Uterus (tissue), 4 donors: ENCODE measurements around the gene UBE2R2. TPM values are rescaled to one million over a fixed set of nuclear protein-coding genes. Genes with fewer than 3 reads are reported as not detected.

Experiments
- DNase-seq, 2 donors: peaks; one replicate each; pipeline ENCODE4 v3.0.0-alpha.2; 2019 to 2020
- H3K27ac ChIP-seq, 2 donors: fragments of 200-600 bp; sonication (generic); 1 replicate in 1 of 2; 2 replicates in 1 of 2; pipeline ENCODE4 v1.5.1; 2016 to 2018
- H3K27me3 ChIP-seq, 2 donors: fragments of 200-600 bp; sonication (generic); one replicate each; pipeline ENCODE4 v1.5.1; 2018 to 2019; ENCODE audit warnings: control low read depth in 1 of 2
- H3K36me3 ChIP-seq, 2 donors: fragments of 200-600 bp; sonication (generic); one replicate each; pipeline ENCODE4 v1.5.1; 2019; ENCODE audit warnings: control low read depth in 1 of 2
- H3K4me1 ChIP-seq, 2 donors: fragments of 200-600 bp; sonication (generic); one replicate each; pipeline ENCODE4 v1.5.1; 2018 to 2019; ENCODE audit warnings: control low read depth in 1 of 2
- H3K4me3 ChIP-seq, 2 donors: fragments of 200-600 bp; sonication (generic); 1 replicate in 1 of 2; 2 replicates in 1 of 2; pipeline ENCODE4 v1.5.1; 2018 to 2019; ENCODE audit warnings: mild to moderate bottlenecking in 1 of 2
- H3K9me3 ChIP-seq, 2 donors: fragments of 200-600 bp; sonication (generic); one replicate each; pipeline ENCODE4 v1.5.1; 2019; ENCODE audit warnings: control low read depth in 1 of 2
- POLR2A ChIP-seq, 2 donors: fragments of 450-650 bp; IDR thresholded peaks; one replicate each; pipeline ENCODE4 v1.6.1; 2016; ENCODE audit warnings: antibody characterized with exemption in 2 of 2, mild to moderate bottlenecking in 1 of 2, moderate library complexity in 1 of 2
- intact Hi-C: fragments of 100-400 bp; cut with DNase I; formaldehyde crosslinking; loops from one replicate; pipeline ENCODE4 v1.15.1; 2023; ENCODE audit warnings: low total_unique reads
- total RNA-seq, 4 donors: library from RNA; depleted of rRNA in 3 of 4; stranded (reverse); fragments of >200 nt in 3 of 4; gene quantifications; one replicate each; pipeline versions ENCODE4 v1.1.0 to v1.2.4, GENCODE V29; 2014 to 2023
- TF ChIP-seq, protein P1 (sequence below), 4 experiments: fragments of 200-600 bp in 2 of 4; fragments of 450-650 bp in 2 of 4; sonication (generic) in 2 of 4; IDR thresholded peaks; one replicate each; pipeline ENCODE4 v1.5.1; 2016 to 2019; ENCODE audit warnings: antibody characterized with exemption in 4 of 4, mild to moderate bottlenecking in 2 of 4, moderate library complexity in 1 of 4
- donor health status: DM: yes; HTN: yes; CAD: no.

The UBE2R2 gene
- total RNA-seq, 4 donors from 2014 or later: 5.4 to 46.9 (median 22.1) TPM

- H3K4me3 ChIP-seq: no peak overlapping the region
- no peaks in the 10 kb centered on the region for H3K9me3 ChIP-seq
- H3K27ac ChIP-seq: no peak overlapping the region
- intact Hi-C loops: no loop called here
- peaks cover 0 to under 1% of the 10 kb centered on the region in 2 donors for H3K4me1 ChIP-seq
- no peaks in the 10 kb centered on the region for H3K27me3 ChIP-seq
- no peak for DNase-seq
- no peaks in the 10 kb centered on the region for H3K36me3 ChIP-seq
- no peak for TF ChIP-seq POLR2A (IDR thresholded peaks at IDR 0.05)
- TF ChIP-seq, protein P1, sequence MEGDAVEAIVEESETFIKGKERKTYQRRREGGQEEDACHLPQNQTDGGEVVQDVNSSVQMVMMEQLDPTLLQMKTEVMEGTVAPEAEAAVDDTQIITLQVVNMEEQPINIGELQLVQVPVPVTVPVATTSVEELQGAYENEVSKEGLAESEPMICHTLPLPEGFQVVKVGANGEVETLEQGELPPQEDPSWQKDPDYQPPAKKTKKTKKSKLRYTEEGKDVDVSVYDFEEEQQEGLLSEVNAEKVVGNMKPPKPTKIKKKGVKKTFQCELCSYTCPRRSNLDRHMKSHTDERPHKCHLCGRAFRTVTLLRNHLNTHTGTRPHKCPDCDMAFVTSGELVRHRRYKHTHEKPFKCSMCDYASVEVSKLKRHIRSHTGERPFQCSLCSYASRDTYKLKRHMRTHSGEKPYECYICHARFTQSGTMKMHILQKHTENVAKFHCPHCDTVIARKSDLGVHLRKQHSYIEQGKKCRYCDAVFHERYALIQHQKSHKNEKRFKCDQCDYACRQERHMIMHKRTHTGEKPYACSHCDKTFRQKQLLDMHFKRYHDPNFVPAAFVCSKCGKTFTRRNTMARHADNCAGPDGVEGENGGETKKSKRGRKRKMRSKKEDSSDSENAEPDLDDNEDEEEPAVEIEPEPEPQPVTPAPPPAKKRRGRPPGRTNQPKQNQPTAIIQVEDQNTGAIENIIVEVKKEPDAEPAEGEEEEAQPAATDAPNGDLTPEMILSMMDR (IDR thresholded peaks at IDR 0.05): no peak
Measured at GRCh38 chr9:33914887-33915628, 98.1 kb downstream of the UBE2R2 start.

DNA sequence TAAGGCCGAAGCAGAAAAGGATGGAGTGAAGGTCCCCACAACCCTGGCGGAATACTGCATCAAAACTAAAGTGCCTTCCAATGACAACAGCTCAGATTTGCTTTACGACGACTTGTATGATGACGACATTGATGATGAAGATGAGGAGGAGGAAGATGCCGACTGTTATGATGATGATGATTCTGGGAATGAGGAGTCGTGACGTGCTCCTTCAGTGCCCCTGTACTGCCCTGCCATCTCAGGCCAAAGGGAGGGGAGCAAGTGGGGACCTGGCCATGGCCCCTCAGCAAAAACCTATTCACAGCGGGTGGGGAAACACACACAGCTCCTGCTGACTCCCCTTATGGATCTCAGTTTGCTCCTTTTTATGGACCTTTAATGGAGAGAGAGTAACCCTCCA, 100.1 kb downstream of the UBE2R2 start:
- intact Hi-C loops: no loop called here
- no peak for DNase-seq
- Histone ChIP-seq H3K36me3 (no peaks in the 10 kb centered on the region), H3K4me1 (no peaks in the 10 kb centered on the region), H3K9me3 (no peaks in the 10 kb centered on the region), H3K27ac (no peak overlapping the region), H3K27me3 (no peaks in the 10 kb centered on the region), H3K4me3 (no peak overlapping the region)
- no peak for TF ChIP-seq POLR2A (IDR thresholded peaks at IDR 0.05)
- TF ChIP-seq, protein P1 (IDR thresholded peaks at IDR 0.05): no peak

- intact Hi-C loops: no loop called here
- Histone ChIP-seq H3K27ac (no peak overlapping the region), H3K27me3 (no peaks in the 10 kb centered on the region), H3K9me3 (no peaks in the 10 kb centered on the region), H3K36me3 (no peaks in the 10 kb centered on the region), H3K4me3 (no peak overlapping the region), H3K4me1 (no peaks in the 10 kb centered on the region)
- DNase-seq: no peak
- TF ChIP-seq POLR2A (IDR thresholded peaks at IDR 0.05): no peak
- TF ChIP-seq, protein P1 (IDR thresholded peaks at IDR 0.05): no peak
Measured at GRCh38 chr9:33919276-33919897, 102.4 kb downstream of the UBE2R2 start.

DNA sequence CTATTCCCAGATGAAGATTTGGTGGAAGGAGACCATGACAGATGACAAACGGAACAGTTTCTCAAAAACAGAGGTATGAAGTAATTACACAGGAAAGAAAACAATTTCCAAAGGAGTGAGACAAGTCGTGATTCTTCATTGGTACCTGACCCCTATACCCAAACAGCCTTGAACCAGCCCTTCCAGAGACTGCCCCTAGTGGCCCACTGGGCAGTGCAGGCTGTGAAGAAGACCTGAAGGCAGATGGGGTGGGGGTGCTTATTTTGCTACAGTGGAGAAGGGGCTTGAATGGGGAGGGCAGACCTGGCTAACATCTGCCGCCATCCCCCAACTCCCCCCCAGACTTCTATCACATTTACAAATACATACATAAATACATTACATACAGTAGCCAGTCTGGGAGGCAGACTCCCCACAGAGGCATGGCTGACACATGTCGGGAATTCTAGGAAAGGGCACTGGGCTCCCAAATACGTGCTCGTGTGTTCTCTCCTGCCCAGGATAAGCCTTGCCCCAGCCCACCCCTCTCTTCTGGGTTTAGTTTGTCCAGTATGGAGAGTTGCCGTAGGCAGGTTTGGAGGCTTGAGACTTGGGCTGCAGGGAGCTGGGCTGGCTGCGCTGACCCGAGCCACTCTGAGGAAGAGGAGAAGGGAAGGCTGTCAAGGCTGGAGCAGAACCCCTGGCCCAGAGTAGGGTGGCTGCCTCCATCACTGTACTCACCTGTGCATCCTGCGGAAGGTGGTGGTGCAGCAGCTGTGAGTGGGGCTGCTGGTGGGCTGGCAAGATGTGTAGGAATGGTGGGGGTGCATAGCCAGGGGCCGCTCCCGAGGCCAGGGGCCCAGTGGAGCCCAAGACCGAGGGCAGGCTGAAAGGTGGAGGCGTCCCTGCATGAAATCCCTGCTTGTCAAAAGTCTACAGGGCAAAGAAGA, 105.3 kb downstream of the UBE2R2 start:
- no peaks in the 10 kb centered on the region for H3K4me1 ChIP-seq
- H3K36me3 ChIP-seq: no peaks in the 10 kb centered on the region
- H3K4me3 ChIP-seq: no peak overlapping the region
- no peaks in the 10 kb centered on the region for H3K9me3 ChIP-seq
- intact Hi-C loops: no loop called here
- no peak for DNase-seq
- H3K27ac ChIP-seq: no peak overlapping the region
- TF ChIP-seq, protein P1 (IDR thresholded peaks at IDR 0.05): peak in 2 of 4 experiments; percentile 42 to 43
- no peak for TF ChIP-seq POLR2A (IDR thresholded peaks at IDR 0.05)
- H3K27me3 ChIP-seq: no peaks in the 10 kb centered on the region
